Measurements from ENCODE around the gene CDA. TPM values are rescaled to one million over a fixed set of nuclear protein-coding genes. Genes with fewer than 3 reads are reported as not detected.
A peak's percentile ranks its signal among the peaks of the same experiment; 100 is the strongest.

CDA gene
- total and polyA plus RNA-seq, 3 donors from 2014 or later, result 0.81 to 2.5 (median 2.0) TPM

GRCh38 chr1:20625176-20626097, 36.5 kb downstream of the CDA start:
- no peaks in the 10 kb centered on the region for H3K4me1 ChIP-seq
- intact Hi-C loops (cut with DNase I; ENCODE audit: low total_unique reads), result no loop called here
- H3K36me3 ChIP-seq (ENCODE audit: low read depth, missing control alignments), result no peaks in the 10 kb centered on the region
- no peak overlapping the region for H3K27ac ChIP-seq
- no peak for DNase-seq
- H3K9me3 ChIP-seq, result no peaks in the 10 kb centered on the region
- no peaks in the 10 kb centered on the region for H3K27me3 ChIP-seq
- WGBS, 2 donors, result 82 to 91% methylated on average over 3 of the region's 3 CpGs
- H3K4me3 ChIP-seq, result no peak overlapping the region
- no peak for TF ChIP-seq POLR2A (IDR thresholded peaks at IDR 0.05)
- TF ChIP-seq CTCF (IDR thresholded peaks at IDR 0.05), result no peak

- Histone ChIP-seq H3K27ac (no peak overlapping the region), H3K4me3 (no peak overlapping the region), H3K9me3 (no peaks in the 10 kb centered on the region), H3K27me3 (no peaks in the 10 kb centered on the region), H3K36me3 (ENCODE audit: low read depth, missing control alignments) (no peaks in the 10 kb centered on the region), H3K4me1 (no peaks in the 10 kb centered on the region)
- no peak for DNase-seq
- TF ChIP-seq POLR2A (IDR thresholded peaks at IDR 0.05), result no peak
- no peak for TF ChIP-seq CTCF (IDR thresholded peaks at IDR 0.05)
- 84 to 91% methylated on average over 1 of the region's 1 CpG for WGBS, 2 donors
- intact Hi-C loops (cut with DNase I; ENCODE audit: low total_unique reads), result no loop called here
Observed at GRCh38 chr1:20626098-20626427, 37.2 kb downstream of the CDA start.

- H3K36me3 ChIP-seq (ENCODE audit: low read depth, missing control alignments), result no peaks in the 10 kb centered on the region
- DNase-seq, result no peak
- H3K27me3 ChIP-seq, result no peaks in the 10 kb centered on the region
- 68 to 69% methylated on average over 1 of the region's 1 CpG for WGBS, 2 donors
- TF ChIP-seq CTCF (IDR thresholded peaks at IDR 0.05) (no peak), POLR2A (IDR thresholded peaks at IDR 0.05) (no peak)
- H3K27ac ChIP-seq, result no peak overlapping the region
- intact Hi-C loops (cut with DNase I; ENCODE audit: low total_unique reads), result no loop called here
- H3K9me3 ChIP-seq, result no peaks in the 10 kb centered on the region
- H3K4me3 ChIP-seq, result no peak overlapping the region
- no peaks in the 10 kb centered on the region for H3K4me1 ChIP-seq
Observed at GRCh38 chr1:20626524-20626923, 37.6 kb downstream of the CDA start.

GRCh38 chr1:20630729-20631128, 41.8 kb downstream of the CDA start:
- Histone ChIP-seq H3K36me3 (ENCODE audit: low read depth, missing control alignments) (no peaks in the 10 kb centered on the region), H3K4me1 (peaks cover 17% of the 10 kb centered on the region), H3K27me3 (no peaks in the 10 kb centered on the region), H3K4me3 (no peak overlapping the region), H3K27ac (no peak overlapping the region), H3K9me3 (no peaks in the 10 kb centered on the region)
- TF ChIP-seq CTCF (IDR thresholded peaks at IDR 0.05) (no peak), POLR2A (IDR thresholded peaks at IDR 0.05) (no peak)
- WGBS, 2 donors, result 35 to 44% methylated on average over 4 of the region's 4 CpGs
- DNase-seq, result no peak
- intact Hi-C loops (cut with DNase I; ENCODE audit: low total_unique reads), result no loop called here

GRCh38 chr1:20632386-20632785, 43.5 kb downstream of the CDA start:
- H3K4me1 ChIP-seq, result peaks cover 17% of the 10 kb centered on the region
- intact Hi-C loops (cut with DNase I; ENCODE audit: low total_unique reads), result no loop called here
- WGBS, 2 donors, result 52 to 69% methylated on average over 3 of the region's 3 CpGs
- no peaks in the 10 kb centered on the region for H3K9me3 ChIP-seq
- no peak for DNase-seq
- H3K27ac ChIP-seq, result no peak overlapping the region
- H3K27me3 ChIP-seq, result no peaks in the 10 kb centered on the region
- no peaks in the 10 kb centered on the region for H3K36me3 ChIP-seq (ENCODE audit: low read depth, missing control alignments)
- TF ChIP-seq POLR2A (IDR thresholded peaks at IDR 0.05), result no peak
- no peak for TF ChIP-seq CTCF (IDR thresholded peaks at IDR 0.05)
- peak overlapping the region in 1 of 2 donors; percentile 92 for H3K4me3 ChIP-seq

Data from testis (tissue), 3 donors.